OCI-LY7 (cell line): ENCODE data around the gene FAM9A.

Experiments used
- CTCF ChIP-seq: fragments of 200-600 bp; sonication (generic); conservative IDR thresholded peaks from 2 replicates; pipeline ENCODE4 v1.5.1; 2014; ENCODE audit warnings: mild to moderate bottlenecking, antibody characterized with exemption, low read length, moderate library complexity, mixed read lengths
- EZH2phosphoT487 ChIP-seq: fragments of 200-600 bp; sonication (generic); IDR thresholded peaks from 2 replicates; pipeline ENCODE4 v1.6.1; 2018; ENCODE audit warnings: low read depth, borderline replicate concordance, mild to moderate bottlenecking, mixed run types, antibody characterized with exemption, low read length, moderate library complexity, mixed read lengths

- TF ChIP-seq CTCF (no peak), EZH2phosphoT487 (no peak)
Observed at GRCh38 chrX:8783714-8784098, 17.5 kb downstream of the FAM9A start.
